Endothelial cell of umbilical vein (primary cell): ENCODE measurements around the gene FERMT2. TPM values are rescaled to one million over a fixed set of nuclear protein-coding genes. Genes with fewer than 3 reads are reported as not detected.

ENCODE experiments used
- BruUV-seq: library from RNA; stranded (reverse); fragments of 400-500 nt; replicated peaks from 2 replicates; lab custom pipeline; 2021; lab: Mats Ljungman, UMichigan
- CTCF ChIA-PET: fragments of 300-600, 350-600 bp; sonication (Branson Sonifier 250); formaldehyde crosslinking; loops from one replicate; lab custom pipeline; 2021; ENCODE audit warnings: antibody characterized with exemption, inconsistent platforms; lab: Charles Lee
- POLR2A ChIA-PET: fragments of 300-600, 350-600 bp; sonication (Branson Sonifier 250); formaldehyde crosslinking; loops from one replicate; lab custom pipeline; 2021; ENCODE audit warnings: antibody characterized with exemption, inconsistent platforms; lab: Charles Lee
- DNase-seq: peaks from one replicate; pipeline ENCODE4 v3.0.0-alpha.2; 2011; ENCODE audit warnings: low read depth, low spot score
- FAIRE-seq: peaks from 2 replicates; lab custom pipeline; 2011; peaks lifted over from hg19 to GRCh38; lab: Jason Lieb, UNC
- H2AFZ ChIP-seq: 2 replicates; pipeline ENCODE4 v1.6.0; 2012; ENCODE audit warnings: low read depth, low read length, control low read depth, inconsistent platforms
- H3K27ac ChIP-seq: 2 replicates; pipeline ENCODE4 v1.5.1; 2011; ENCODE audit warnings: low read depth, mild to moderate bottlenecking, control low read depth, low read length, moderate library complexity; ENCODE audit not compliant: insufficient read depth
- H3K27me3 ChIP-seq, 2 experiments: 2 replicates each; pipeline versions ENCODE4 v1.6.0 to v1.6.1; 2011; ENCODE audit warnings: low read length in 2 of 2, mixed read lengths in 1 of 2; ENCODE audit not compliant: control insufficient read depth in 2 of 2, insufficient read depth in 2 of 2
- H3K36me3 ChIP-seq, 2 experiments: 2 replicates in 1 of 2; 3 replicates in 1 of 2; pipeline ENCODE4 v1.5.1; 2011; ENCODE audit warnings: low read length in 2 of 2, mild to moderate bottlenecking in 1 of 2, moderate library complexity in 1 of 2; ENCODE audit not compliant: control insufficient read depth in 2 of 2, insufficient read depth in 2 of 2; ENCODE audit errors: extremely low read depth in 1 of 2
- H3K4me1 ChIP-seq: 3 replicates; pipeline ENCODE4 v1.5.1; 2011; ENCODE audit warnings: mild to moderate bottlenecking, low read length; ENCODE audit not compliant: control insufficient read depth, insufficient read depth; ENCODE audit errors: extremely low read depth
- H3K4me2 ChIP-seq: 2 replicates; pipeline ENCODE4 v1.6.1; 2011; ENCODE audit warnings: low read length, control low read depth, mixed read lengths; ENCODE audit not compliant: insufficient read depth
- H3K4me3 ChIP-seq, 3 experiments: fragments of 200-600 bp in 1 of 3; sonication (generic), shearing (Covaris generic) in 1 of 3; replicated peaks in 1 of 3; 2 replicates each; pipeline ENCODE4 v1.5.1; 2011 to 2016; ENCODE audit warnings: control low read depth in 3 of 3, low read length in 3 of 3, mild to moderate bottlenecking in 2 of 3, inconsistent platforms in 1 of 3, low read depth in 1 of 3, moderate library complexity in 1 of 3; ENCODE audit not compliant: insufficient read depth in 1 of 3
- H3K79me2 ChIP-seq: 2 replicates; pipeline ENCODE4 v1.6.0; 2012; ENCODE audit warnings: low read length, inconsistent platforms; ENCODE audit not compliant: control insufficient read depth, insufficient read depth
- H3K9ac ChIP-seq: replicated peaks from 2 replicates; pipeline ENCODE3; 2011; ENCODE audit warnings: low read length, control low read depth; ENCODE audit not compliant: insufficient read depth; ENCODE audit errors: extremely low read depth
- H3K9me1 ChIP-seq: replicated peaks from 3 replicates; pipeline ENCODE4 v1.6.0; 2011; ENCODE audit warnings: mild to moderate bottlenecking, low read length; ENCODE audit not compliant: control insufficient read depth, insufficient read depth; ENCODE audit errors: extremely low read depth
- H3K9me3 ChIP-seq: replicated peaks from 2 replicates; pipeline ENCODE4 v1.5.1; 2012; ENCODE audit warnings: low read length, inconsistent platforms; ENCODE audit not compliant: control insufficient read depth, insufficient read depth
- H4K20me1 ChIP-seq: replicated peaks from 2 replicates; pipeline ENCODE3; 2011; ENCODE audit warnings: mild to moderate bottlenecking, low read length; ENCODE audit not compliant: control insufficient read depth, insufficient read depth; ENCODE audit errors: extremely low read depth
- EZH2 ChIP-seq: IDR thresholded peaks from 2 replicates; pipeline ENCODE4 v1.6.1; 2012; ENCODE audit warnings: borderline replicate concordance, low read depth, mild to moderate bottlenecking, moderate library complexity, low read length, inconsistent platforms; ENCODE audit not compliant: severe bottlenecking
- FOS ChIP-seq: IDR thresholded peaks from 2 replicates; pipeline ENCODE4 v1.6.1; 2011; ENCODE audit warnings: mild to moderate bottlenecking, low read length, moderate library complexity, borderline replicate concordance; ENCODE audit not compliant: insufficient read depth
- GATA2 ChIP-seq: IDR thresholded peaks from 2 replicates; pipeline ENCODE4 v1.7.0; 2011; ENCODE audit warnings: low read depth, mild to moderate bottlenecking, moderate library complexity, mixed read lengths, low read length; ENCODE audit not compliant: insufficient read length, insufficient read depth
- JUN ChIP-seq: IDR thresholded peaks from 2 replicates; pipeline ENCODE4 v1.6.1; 2011; ENCODE audit warnings: borderline replicate concordance, low read depth; ENCODE audit not compliant: insufficient read length, insufficient read depth
- MAX ChIP-seq: IDR thresholded peaks from 2 replicates; pipeline ENCODE4 v1.6.1; 2011; ENCODE audit not compliant: insufficient read depth, insufficient read length
- MYC ChIP-seq: IDR thresholded peaks from one replicate; pipeline ENCODE4 v1.6.1; 2011; ENCODE audit warnings: mild to moderate bottlenecking, low read depth, low read length
- POLR2A ChIP-seq: IDR thresholded peaks from 2 replicates; pipeline ENCODE4 v1.6.1; 2012; ENCODE audit warnings: low read depth, mild to moderate bottlenecking, control low read depth, low read length
- POLR2AphosphoS5 ChIP-seq: IDR thresholded peaks from 2 replicates; pipeline ENCODE4 v1.6.1; 2012; ENCODE audit warnings: low read depth, mild to moderate bottlenecking, control low read depth, low read length, moderate library complexity; ENCODE audit not compliant: insufficient read depth
- dilution Hi-C: fragments of 300-500 bp; cut with MboI; formaldehyde crosslinking; loops from one replicate; pipeline ENCODE4 v1.15.0; 2019; ENCODE audit warnings: low sequenced_read_pairs; ENCODE audit not compliant: extremely low pct_ligation_motif_present
- intact Hi-C: fragments of 100-400 bp; cut with micrococcal nuclease; formaldehyde crosslinking; loops from one replicate; pipeline ENCODE4 v1.10.0; 2022
- polyA plus RNA-seq, 4 experiments: library from polyadenylated mRNA; depleted of rRNA in 3 of 4; stranded (reverse) in 3 of 4; unstranded in 1 of 4; fragments of >200 nt; gene quantifications; 2 replicates each; pipeline versions ENCODE4 v1.2.1 to v1.2.3, GENCODE V29; 2011 to 2012; ENCODE audit warnings: missing spikeins in 1 of 4
- total RNA-seq: library from RNA; stranded (reverse); gene quantifications from 2 replicates; pipeline ENCODE4 v1.2.3, GENCODE V29; 2021
- TF ChIP-seq, protein P1 (sequence below), 2 donors: IDR thresholded peaks; 1 replicate in 1 of 2; 2 replicates in 1 of 2; pipeline ENCODE4 v1.5.1; 2011; ENCODE audit warnings: low read length in 2 of 2, mild to moderate bottlenecking in 2 of 2, moderate library complexity in 2 of 2, control low read depth in 1 of 2, inconsistent platforms in 1 of 2, low read depth in 1 of 2; ENCODE audit not compliant: insufficient read depth in 1 of 2; ENCODE audit errors: extremely low read depth in 1 of 2

The FERMT2 gene
- total and polyA plus RNA-seq, 2 donors (not counting 3 experiments of a cell fraction or from before 2014, with no cell fraction given), result 58.7 to 108 TPM

DNA sequence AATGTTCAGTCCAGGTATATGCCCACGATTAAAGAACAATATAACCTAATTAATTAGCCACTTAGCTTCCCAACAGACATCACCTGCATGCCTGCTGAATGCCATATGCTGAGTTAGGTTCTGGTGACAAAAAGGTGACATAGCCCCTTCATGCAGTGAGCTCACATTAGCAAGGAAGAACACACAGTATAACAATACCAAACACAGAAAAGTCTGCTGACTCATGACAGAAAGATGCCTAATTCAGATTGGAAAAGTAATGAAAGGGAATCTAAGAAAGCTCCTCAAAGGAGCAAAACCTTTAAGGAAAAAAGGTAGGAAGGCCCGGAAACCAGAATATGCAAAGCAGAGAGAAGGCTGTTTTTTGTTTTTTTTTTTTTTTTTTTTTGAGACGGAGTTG, 59.0 kb downstream of the FERMT2 start:
- no TSS peak for BruUV-seq
- CTCF ChIA-PET, result interaction anchor here (0.7 to 1.2 kb wide), 2 partner anchors 9 to 28 kb away, joined by 3 to 5 read pairs; no protein-coding TSS in a partner anchor
- peaks cover 8 to 11% of the 10 kb centered on the region in 2 experiments for H3K36me3 ChIP-seq
- no peaks in the 10 kb centered on the region for H3K27me3 ChIP-seq
- H3K9me3 ChIP-seq, result no peaks in the 10 kb centered on the region
- FAIRE-seq (no peak), DNase-seq (no peak)
- POLR2A ChIA-PET, result interaction anchor here (0.6 to 1.1 kb wide), 2 partner anchors 26 to 55 kb away, joined by 3 to 5 read pairs; no protein-coding TSS in a partner anchor
- no peak overlapping the region for H2AFZ ChIP-seq
- peaks cover 43% of the 10 kb centered on the region for H3K79me2 ChIP-seq
- no peak overlapping the region for H3K27ac ChIP-seq
- no peaks in the 10 kb centered on the region for H3K9me1 ChIP-seq
- H3K4me1 ChIP-seq, result peaks cover 19% of the 10 kb centered on the region
- no peak overlapping the region for H3K9ac ChIP-seq
- H4K20me1 ChIP-seq, result peaks cover 3% of the 10 kb centered on the region
- TF ChIP-seq MYC, result no peak
- no peak for TF ChIP-seq EZH2
- TF ChIP-seq GATA2, result no peak
- no peak for TF ChIP-seq FOS
- TF ChIP-seq, protein P1, sequence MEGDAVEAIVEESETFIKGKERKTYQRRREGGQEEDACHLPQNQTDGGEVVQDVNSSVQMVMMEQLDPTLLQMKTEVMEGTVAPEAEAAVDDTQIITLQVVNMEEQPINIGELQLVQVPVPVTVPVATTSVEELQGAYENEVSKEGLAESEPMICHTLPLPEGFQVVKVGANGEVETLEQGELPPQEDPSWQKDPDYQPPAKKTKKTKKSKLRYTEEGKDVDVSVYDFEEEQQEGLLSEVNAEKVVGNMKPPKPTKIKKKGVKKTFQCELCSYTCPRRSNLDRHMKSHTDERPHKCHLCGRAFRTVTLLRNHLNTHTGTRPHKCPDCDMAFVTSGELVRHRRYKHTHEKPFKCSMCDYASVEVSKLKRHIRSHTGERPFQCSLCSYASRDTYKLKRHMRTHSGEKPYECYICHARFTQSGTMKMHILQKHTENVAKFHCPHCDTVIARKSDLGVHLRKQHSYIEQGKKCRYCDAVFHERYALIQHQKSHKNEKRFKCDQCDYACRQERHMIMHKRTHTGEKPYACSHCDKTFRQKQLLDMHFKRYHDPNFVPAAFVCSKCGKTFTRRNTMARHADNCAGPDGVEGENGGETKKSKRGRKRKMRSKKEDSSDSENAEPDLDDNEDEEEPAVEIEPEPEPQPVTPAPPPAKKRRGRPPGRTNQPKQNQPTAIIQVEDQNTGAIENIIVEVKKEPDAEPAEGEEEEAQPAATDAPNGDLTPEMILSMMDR (IDR thresholded peaks at IDR 0.05; ENCODE audit: extremely low read depth in 1 of 2, insufficient read depth in 1 of 2, low read depth in 1 of 2, low read length in 2 of 2), result no peak
- TF ChIP-seq JUN, result no peak
- no peak for TF ChIP-seq MAX
- no peak for TF ChIP-seq POLR2A
- no peak for TF ChIP-seq POLR2AphosphoS5
- intact Hi-C loops (no loop called here), dilution Hi-C loops (no loop called here)
- no peak overlapping the region for H3K4me2 ChIP-seq
- no peak overlapping the region for H3K4me3 ChIP-seq
